K562 (cell line): Measurements from ENCODE around the gene METRNL. TPM values are rescaled to one million over a fixed set of nuclear protein-coding genes. Genes with fewer than 3 reads are reported as not detected.
"Not testable (repeated sequence)": the region's sequence is repeated elsewhere in the genome, so short reads cannot be mapped to it uniquely, and the experiment has no call there.

ENCODE experiments used
- ATAC-seq: fragments of 200-7000 bp; cut with Tn5 transposase; 3 replicates; pipeline ENCODE4 v1.9.1; 2020; ENCODE audit warnings: moderate library complexity
- BruUV-seq: library from RNA; stranded (reverse); fragments of 400-500 nt; replicated peaks from 2 replicates; lab custom pipeline; 2021; lab: Mats Ljungman, UMichigan
- CTCF ChIA-PET: fragments of 300-600 bp; formaldehyde crosslinking; extraction: SDS; loops from one replicate; lab custom pipeline; 2021; ENCODE audit warnings: low intra/inter-chr PET ratio; lab: Yijun Ruan, JAX
- POLR2A ChIA-PET: fragments of 300-600, 350-650 bp; sonication (Branson Sonifier 250); formaldehyde crosslinking; extraction: SDS; loops from one replicate; lab custom pipeline; 2021; ENCODE audit warnings: antibody characterized with exemption, inconsistent platforms; lab: Yijun Ruan, JAX
- DNase-seq, 4 experiments: peaks; one replicate each; pipeline versions ENCODE4 v3.0.0 to v3.0.0-alpha.2; 2011 to 2018; ENCODE audit warnings: low spot score in 3 of 4, mixed read lengths in 3 of 4; ENCODE audit errors: extremely low read depth in 1 of 4
- FAIRE-seq: peaks from 2 replicates; lab custom pipeline; 2011; peaks lifted over from hg19 to GRCh38; lab: Jason Lieb, UNC
- H2AFZ ChIP-seq: 2 replicates; pipeline ENCODE4 v1.6.0; 2011; ENCODE audit warnings: low read depth, low read length, control low read depth, inconsistent platforms
- H3K27ac ChIP-seq: fragments of 200-600 bp; 3 replicates; pipeline ENCODE4 v1.8.0; 2011; ENCODE audit warnings: low read depth, mild to moderate bottlenecking, control low read depth, inconsistent platforms, low read length, moderate library complexity, mixed read lengths; ENCODE audit errors: extremely low read depth
- H3K27me3 ChIP-seq, 2 experiments: fragments of 300-600 bp in 1 of 2; 2 replicates in 1 of 2; 3 replicates in 1 of 2; pipeline versions ENCODE4 v1.6.0 to v1.8.0; 2011; ENCODE audit warnings: inconsistent platforms in 2 of 2, low read length in 2 of 2, mild to moderate bottlenecking in 1 of 2, mixed read lengths in 1 of 2, moderate library complexity in 1 of 2; ENCODE audit not compliant: control insufficient read depth in 2 of 2, insufficient read depth in 2 of 2
- H3K36me3 ChIP-seq: fragments of 300-600 bp; 3 replicates; pipeline ENCODE4 v1.8.0; 2011; ENCODE audit warnings: mild to moderate bottlenecking, low read length, inconsistent platforms; ENCODE audit not compliant: control insufficient read depth, insufficient read depth
- H3K4me1 ChIP-seq, 2 experiments: fragments of 200-600 bp in 1 of 2; replicated peaks in 1 of 2; 2 replicates in 1 of 2; 3 replicates in 1 of 2; pipeline versions ENCODE4 v1.5.1 to v1.8.0; 2011; ENCODE audit warnings: inconsistent platforms in 2 of 2, low read length in 2 of 2, mild to moderate bottlenecking in 1 of 2, mixed read lengths in 1 of 2, moderate library complexity in 1 of 2; ENCODE audit not compliant: control insufficient read depth in 2 of 2, insufficient read depth in 2 of 2
- H3K4me2 ChIP-seq: 2 replicates; pipeline ENCODE4 v1.6.1; 2011; ENCODE audit warnings: low read length, control low read depth, inconsistent platforms, mixed read lengths; ENCODE audit not compliant: insufficient read depth
- H3K4me3 ChIP-seq: fragments of 200-600 bp; sonication (generic), shearing (Covaris generic); 2 replicates; pipeline ENCODE4 v1.5.1; 2016; ENCODE audit warnings: control low read depth, inconsistent platforms
- H3K79me2 ChIP-seq: fragments of 200-600 bp; 3 replicates; pipeline ENCODE4 v1.8.0; 2011; ENCODE audit warnings: low read length, inconsistent platforms; ENCODE audit not compliant: control insufficient read depth, insufficient read depth
- H3K9ac ChIP-seq, 2 experiments: 2 replicates each; pipeline versions ENCODE4 v1.6.0 to v1.6.1; 2011; ENCODE audit warnings: low read depth in 2 of 2, low read length in 2 of 2, control low read depth in 1 of 2, inconsistent platforms in 1 of 2, mild to moderate bottlenecking in 1 of 2, mixed read lengths in 1 of 2; ENCODE audit not compliant: insufficient read depth in 1 of 2
- H3K9me1 ChIP-seq: one replicate; pipeline ENCODE4 v1.6.0; 2011; ENCODE audit warnings: inconsistent platforms, mild to moderate bottlenecking, low read length, moderate library complexity; ENCODE audit not compliant: control insufficient read depth, insufficient read depth
- H3K9me3 ChIP-seq: replicated peaks from 2 replicates; pipeline ENCODE4 v1.5.1; 2011; ENCODE audit warnings: low read depth, low read length, inconsistent platforms; ENCODE audit not compliant: control insufficient read depth, insufficient read depth
- H4K20me1 ChIP-seq: replicated peaks from 2 replicates; pipeline ENCODE4 v1.6.1; 2011; ENCODE audit warnings: low read length, inconsistent platforms, mixed read lengths; ENCODE audit not compliant: control insufficient read depth, insufficient read depth
- ATF3 ChIP-seq, 2 experiments: fragments of 450-650 bp in 1 of 2; sonication (generic) in 1 of 2; formaldehyde crosslinking in 1 of 2; IDR thresholded peaks in 1 of 2; conservative IDR thresholded peaks in 1 of 2; 2 replicates each; pipeline versions ENCODE4 v1.6.1 to v1.8.1; 2016 to 2023; ENCODE audit warnings: mild to moderate bottlenecking in 2 of 2, moderate library complexity in 2 of 2, inconsistent platforms in 1 of 2, missing genetic modification reagents in 1 of 2
- POU5F1 ChIP-seq: fragments of 150-350 bp; IDR thresholded peaks from 2 replicates; pipeline ENCODE4 v1.6.1; 2014; ENCODE audit warnings: borderline replicate concordance, low read length, low read depth, mild to moderate bottlenecking; ENCODE audit not compliant: partially characterized antibody
- ZNF512 ChIP-seq: IDR thresholded peaks from 2 replicates; pipeline ENCODE4 v1.6.1; 2016; ENCODE audit warnings: missing genetic modification characterization, missing compliant biosample characterization
- WGBS: fragments of 100-300 bp; shearing (Covaris generic); methylation state at CpG from one replicate; pipeline ENCODE4 v1.1.6; 2016; ENCODE audit warnings: low coverage, mixed read lengths; ENCODE audit not compliant: insufficient coverage; ENCODE audit errors: missing lambda C conversion rate; 5-methylcytosine and 5-hydroxymethylcytosine counted together
- in situ Hi-C: fragments of 300-500 bp; cut with MboI; formaldehyde crosslinking; loops from 4 replicates; pipeline ENCODE4 v1.15.0; 2018; ENCODE audit warnings: inconsistent platforms, mixed read lengths
- intact Hi-C: fragments of 100-400 bp; cut with micrococcal nuclease; formaldehyde crosslinking; loops from 2 replicates; pipeline ENCODE4 v1.14.2; 2022
- polyA plus RNA-seq, 8 experiments: library from polyadenylated mRNA; depleted of rRNA in 4 of 8; stranded (reverse) in 5 of 8; unstranded in 3 of 8; fragments of >200 nt; fragmentation: Nextera tagmentation in 2 of 8; fragmentation: Illumina TruSeq in 1 of 8; extraction: Ambion mirVana in 2 of 8; extraction: Trizol in 1 of 8; gene quantifications; 2 replicates each; pipeline versions ENCODE4 v1.2.1 to v1.2.3, GENCODE V29; 2011 to 2014; ENCODE audit warnings: inconsistent platforms in 1 of 8, missing spikeins in 1 of 8
- total RNA-seq, 7 experiments: library from RNA; depleted of rRNA in 6 of 7; stranded (reverse); fragments of >200 nt in 6 of 7; fragmentation: Illumina TruSeq in 2 of 7; extraction: Trizol in 2 of 7; gene quantifications; 2 replicates each; pipeline versions ENCODE4 v1.2.1 to v1.2.3, GENCODE V29; 2011 to 2021; ENCODE audit warnings: low replicate concordance in 1 of 7
- TF ChIP-seq, protein P1 (sequence below): fragments of 450-650 bp; IDR thresholded peaks from 2 replicates; pipeline ENCODE4 v1.6.1; 2016; ENCODE audit warnings: missing biosample characterization, missing genetic modification characterization

METRNL gene
- total and polyA plus RNA-seq, 9 of the 15 experiments (the other 6 are each of a cell fraction or from before 2014, with no cell fraction given): 0.17 to 31.8 (median 2.9) TPM

- TF ChIP-seq ATF3 (IDR thresholded peaks at IDR 0.05) (no peak), ATF3 (CRISPR knock-in tag; conservative IDR thresholded peaks at IDR 0.05) (no peak), POU5F1 (no peak)
Measured at GRCh38 chr17:83047182-83047478, 32.3 kb upstream of the METRNL start (continued).

- H4K20me1 ChIP-seq, in situ Hi-C loops, H3K9me1 ChIP-seq, H3K79me2 ChIP-seq, H3K27me3 ChIP-seq, DNase-seq, ATAC-seq, FAIRE-seq, intact Hi-C loops, H3K9ac ChIP-seq, H3K4me3 ChIP-seq: not testable (repeated sequence)
- peak overlapping the region; percentile 83 for H3K27ac ChIP-seq
- 0 out of 2 replicates have a peak, but pooled peaks have one; percentile 44 for TF ChIP-seq ZNF512 (tag)
- TF ChIP-seq, protein P1, sequence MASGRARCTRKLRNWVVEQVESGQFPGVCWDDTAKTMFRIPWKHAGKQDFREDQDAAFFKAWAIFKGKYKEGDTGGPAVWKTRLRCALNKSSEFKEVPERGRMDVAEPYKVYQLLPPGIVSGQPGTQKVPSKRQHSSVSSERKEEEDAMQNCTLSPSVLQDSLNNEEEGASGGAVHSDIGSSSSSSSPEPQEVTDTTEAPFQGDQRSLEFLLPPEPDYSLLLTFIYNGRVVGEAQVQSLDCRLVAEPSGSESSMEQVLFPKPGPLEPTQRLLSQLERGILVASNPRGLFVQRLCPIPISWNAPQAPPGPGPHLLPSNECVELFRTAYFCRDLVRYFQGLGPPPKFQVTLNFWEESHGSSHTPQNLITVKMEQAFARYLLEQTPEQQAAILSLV (tag): 0 out of 2 replicates have a peak, but pooled peaks have one; percentile 12
- H2AFZ ChIP-seq: peak overlapping the region; percentile 67
- peak overlapping the region; percentile 13; the same call in 1 of the 2 replicates for H3K4me2 ChIP-seq
- POLR2A ChIA-PET: interaction anchor here (0.5 to 0.6 kb wide), 2 partner anchors 11 to 67 kb away, joined by 3 to 4 read pairs; no protein-coding TSS in a partner anchor
- WGBS: 78% methylated on average over 11 of the region's 12 CpGs
- peaks cover 10% of the 10 kb centered on the region for H3K9me3 ChIP-seq
- H3K4me1 ChIP-seq: peaks cover 14 to 23% of the 10 kb centered on the region in 2 experiments
- BruUV-seq: TSS peak; percentile 41
- CTCF ChIA-PET: interaction anchor here (0.6 kb wide), 1 partner anchor 158 kb away, joined by 4 read pairs; no protein-coding TSS in a partner anchor
- H3K36me3 ChIP-seq: peaks cover 23% of the 10 kb centered on the region
Measured at GRCh38 chr17:83047818-83048475, 31.5 kb upstream of the METRNL start.
